ENCODE data around the gene SHANK2.

- TF ChIP-seq POLR2A (IDR thresholded peaks at IDR 0.05) (no peak), CTCF (IDR thresholded peaks at IDR 0.05) (no peak)
Observed at GRCh38 chr11:71250523-71251150, 1.7 kb downstream of the SHANK2 start.
